ENCODE data around the gene IGDCC3.
A peak's percentile ranks its signal among the peaks of the same experiment; 100 is the strongest.

The IGDCC3 gene

GRCh38 chr15:65377976-65378366 lies at the start of gene IGDCC3:
IGDCC3 (minus strand) TSS chr15:65378002; CDS start chr15:65377788, 214 bp downstream.
- DNase-seq: no peak

GRCh38 chr15:65426216-65426853 lies 48.5 kb upstream of the IGDCC3 start:
- no peak for DNase-seq

- DNase-seq: no peak
Measured at GRCh38 chr15:65424683-65425082, 46.9 kb upstream of the IGDCC3 start.

- no peak for DNase-seq
Measured at GRCh38 chr15:65423976-65424679, 46.3 kb upstream of the IGDCC3 start.

- DNase-seq: no peak
Measured at GRCh38 chr15:65423150-65423975, 45.6 kb upstream of the IGDCC3 start.

- DNase-seq: peak; percentile 44
Measured at GRCh38 chr15:65421360-65422215, 43.8 kb upstream of the IGDCC3 start.

GRCh38 chr15:65420975-65421359 lies 43.2 kb upstream of the IGDCC3 start:
- DNase-seq: no peak

- DNase-seq: no peak
Measured at GRCh38 chr15:65418596-65418995, 40.8 kb upstream of the IGDCC3 start.

- no peak for DNase-seq
Measured at GRCh38 chr15:65416845-65417416, 39.1 kb upstream of the IGDCC3 start.

GRCh38 chr15:65414841-65415621 lies 37.2 kb upstream of the IGDCC3 start:
- DNase-seq: peak; percentile 54

GRCh38 chr15:65413760-65414144 lies 36.0 kb upstream of the IGDCC3 start:
- no peak for DNase-seq

GRCh38 chr15:65413051-65413759 lies 35.4 kb upstream of the IGDCC3 start:
- no peak for DNase-seq

- no peak for DNase-seq
Measured at GRCh38 chr15:65412556-65412955, 34.8 kb upstream of the IGDCC3 start.

GRCh38 chr15:65411465-65412071 lies 33.8 kb upstream of the IGDCC3 start:
- no peak for DNase-seq

- no peak for DNase-seq
Measured at GRCh38 chr15:65410972-65411371, 33.2 kb upstream of the IGDCC3 start.

- no peak for DNase-seq
Measured at GRCh38 chr15:65410036-65410435, 32.2 kb upstream of the IGDCC3 start.

GRCh38 chr15:65409036-65409631 lies 31.3 kb upstream of the IGDCC3 start:
- no peak for DNase-seq

- no peak for DNase-seq
Measured at GRCh38 chr15:65408324-65409035, 30.7 kb upstream of the IGDCC3 start.

GRCh38 chr15:65406424-65407000 lies 28.7 kb upstream of the IGDCC3 start:
- no peak for DNase-seq
